Measurements from ENCODE around the gene PSD4.

DNA sequence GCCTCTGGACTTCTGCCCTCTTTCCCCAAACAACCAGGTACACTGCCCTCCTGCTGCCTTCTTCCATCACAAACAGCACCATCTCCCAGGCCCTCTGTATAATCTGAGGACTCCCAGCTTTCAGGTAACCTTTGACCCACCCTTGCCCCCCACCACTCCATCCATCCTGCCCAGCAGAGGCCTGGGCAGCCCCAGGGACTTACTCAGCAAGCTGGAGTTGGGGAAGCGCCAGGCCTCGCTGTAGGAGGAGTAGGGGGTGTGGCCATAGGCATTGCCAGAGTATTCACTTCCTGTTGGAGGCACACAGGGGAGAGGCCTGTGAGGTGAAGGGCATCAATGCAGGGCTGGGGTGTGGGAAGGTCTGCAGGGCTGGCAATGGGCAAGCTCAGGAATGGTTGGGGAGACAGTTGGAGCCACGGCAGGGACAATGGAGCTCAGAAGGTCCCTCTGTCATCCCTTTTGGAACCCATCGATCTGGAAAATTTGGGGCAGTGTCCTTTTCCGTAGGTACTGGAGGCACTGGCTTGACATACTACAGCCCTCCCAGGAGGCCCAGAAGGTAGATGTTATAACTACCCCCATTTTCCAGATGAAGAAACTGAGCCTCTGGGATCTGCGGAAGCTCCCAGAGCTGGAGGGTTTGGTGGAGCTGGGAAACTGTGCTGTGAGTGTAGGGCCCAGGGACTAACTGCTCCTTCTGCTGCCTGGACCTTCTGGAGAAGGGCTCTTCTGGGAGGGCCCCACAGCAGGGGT, 46.3 kb downstream of the PSD4 start:
- TF ChIP-seq YY1 (IDR thresholded peaks at IDR 0.05; ENCODE audit: low read depth, low read length): no peak
- TF ChIP-seq, protein P1, sequence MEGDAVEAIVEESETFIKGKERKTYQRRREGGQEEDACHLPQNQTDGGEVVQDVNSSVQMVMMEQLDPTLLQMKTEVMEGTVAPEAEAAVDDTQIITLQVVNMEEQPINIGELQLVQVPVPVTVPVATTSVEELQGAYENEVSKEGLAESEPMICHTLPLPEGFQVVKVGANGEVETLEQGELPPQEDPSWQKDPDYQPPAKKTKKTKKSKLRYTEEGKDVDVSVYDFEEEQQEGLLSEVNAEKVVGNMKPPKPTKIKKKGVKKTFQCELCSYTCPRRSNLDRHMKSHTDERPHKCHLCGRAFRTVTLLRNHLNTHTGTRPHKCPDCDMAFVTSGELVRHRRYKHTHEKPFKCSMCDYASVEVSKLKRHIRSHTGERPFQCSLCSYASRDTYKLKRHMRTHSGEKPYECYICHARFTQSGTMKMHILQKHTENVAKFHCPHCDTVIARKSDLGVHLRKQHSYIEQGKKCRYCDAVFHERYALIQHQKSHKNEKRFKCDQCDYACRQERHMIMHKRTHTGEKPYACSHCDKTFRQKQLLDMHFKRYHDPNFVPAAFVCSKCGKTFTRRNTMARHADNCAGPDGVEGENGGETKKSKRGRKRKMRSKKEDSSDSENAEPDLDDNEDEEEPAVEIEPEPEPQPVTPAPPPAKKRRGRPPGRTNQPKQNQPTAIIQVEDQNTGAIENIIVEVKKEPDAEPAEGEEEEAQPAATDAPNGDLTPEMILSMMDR (IDR thresholded peaks at IDR 0.05 in 2 of 3, conservative IDR thresholded peaks at IDR 0.05 in 1 of 3; ENCODE audit: control insufficient read depth in 2 of 3, extremely low read depth in 1 of 3, insufficient read depth in 1 of 3, low read depth in 3 of 3, low read length in 3 of 3): no peak
- no peak for TF ChIP-seq BCL3 (IDR thresholded peaks at IDR 0.05; ENCODE audit: borderline replicate concordance, insufficient read depth, low read depth, low read length, poor library complexity, severe bottlenecking)
- TF ChIP-seq BHLHE40 (IDR thresholded peaks at IDR 0.05; ENCODE audit: borderline replicate concordance in 1 of 2, low read depth in 2 of 2, low read length in 1 of 2): no peak
- TF ChIP-seq JUND (IDR thresholded peaks at IDR 0.05; ENCODE audit: low read depth, low read length): no peak

Data from GM12878 (cell line).